ENCODE data around the gene E2F3. TPM values are rescaled to one million over a fixed set of nuclear protein-coding genes. Genes with fewer than 3 reads are reported as not detected.
"Not testable (repeated sequence)": the region's sequence is repeated elsewhere in the genome, so short reads cannot be mapped to it uniquely, and the experiment has no call there.

E2F3 gene
- total and polyA plus RNA-seq, 4 donors = 5.4 to 36.4 (median 17.0) TPM

DNA sequence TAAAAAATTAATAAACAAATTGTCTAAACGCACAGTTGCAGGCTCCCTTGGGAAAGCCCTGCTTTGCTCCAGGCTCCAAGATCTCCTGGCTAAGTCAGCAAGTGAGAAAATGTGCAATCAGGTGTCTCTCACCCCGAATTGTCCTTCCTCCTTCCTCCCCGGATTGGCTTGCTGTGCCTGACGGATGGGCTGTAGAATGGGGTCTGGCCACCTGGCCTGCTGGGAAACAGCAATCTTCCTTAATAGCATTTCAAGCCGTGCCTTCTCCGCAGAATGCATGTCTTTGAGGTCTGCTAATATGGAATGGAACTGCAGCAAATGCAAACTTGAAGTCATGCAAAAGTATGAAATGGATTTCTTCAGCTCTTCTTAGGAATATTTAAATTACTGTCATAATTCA, 88.9 kb downstream of the E2F3 start:
- Histone ChIP-seq H3K27ac (ENCODE audit: low read depth, low read length) (no peak overlapping the region), H3K4me1 (ENCODE audit: control insufficient read depth, insufficient read depth, low read length) (no peaks in the 10 kb centered on the region), H3K9me3 (ENCODE audit: control insufficient read depth, insufficient read depth, low read length) (no peaks in the 10 kb centered on the region), H3K4me3 (ENCODE audit: low read depth, low read length) (no peak overlapping the region), H3K36me3 (ENCODE audit: control insufficient read depth, insufficient read depth, low read length) (peaks cover 8% of the 10 kb centered on the region), H3K27me3 (ENCODE audit: control insufficient read depth, insufficient read depth, low read length) (no peaks in the 10 kb centered on the region)
- WGBS (ENCODE audit: insufficient coverage) = 100% methylated on average over 1 of the region's 6 CpGs
- DNase-seq (ENCODE audit: low read depth in 4 of 6, low spot score in 6 of 6) = no peak

DNA sequence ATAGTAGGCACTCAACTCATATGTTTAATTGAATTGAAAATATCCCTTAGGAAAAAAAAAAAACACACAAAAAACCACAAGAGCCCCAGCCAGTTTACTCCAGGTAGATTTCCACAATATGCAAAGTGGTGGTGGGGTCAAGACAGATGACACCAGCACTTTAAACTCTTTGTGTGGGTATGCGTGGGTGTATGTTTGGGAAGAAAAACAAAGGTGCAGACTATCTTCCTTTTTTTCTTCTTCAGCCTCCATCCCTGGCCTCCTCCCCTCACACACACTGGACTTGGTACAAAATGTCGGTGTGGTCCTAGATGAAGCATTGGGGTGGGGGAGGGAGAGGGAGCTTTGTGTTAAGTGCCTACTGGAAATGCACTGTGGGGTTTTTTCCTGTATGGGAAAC, 90.4 kb downstream of the E2F3 start:
- H3K27ac ChIP-seq (ENCODE audit: low read depth, low read length) = no peak overlapping the region
- no peak for DNase-seq (ENCODE audit: low read depth in 4 of 6, low spot score in 6 of 6)
- peaks cover 8% of the 10 kb centered on the region for H3K36me3 ChIP-seq (ENCODE audit: control insufficient read depth, insufficient read depth, low read length)
- WGBS (ENCODE audit: insufficient coverage) = no CpG with 5 or more reads among the region's 2 CpGs
- H3K27me3 ChIP-seq (ENCODE audit: control insufficient read depth, insufficient read depth, low read length) = no peaks in the 10 kb centered on the region
- no peaks in the 10 kb centered on the region for H3K9me3 ChIP-seq (ENCODE audit: control insufficient read depth, insufficient read depth, low read length)
- H3K4me1 ChIP-seq (ENCODE audit: control insufficient read depth, insufficient read depth, low read length) = no peaks in the 10 kb centered on the region
- no peak overlapping the region for H3K4me3 ChIP-seq (ENCODE audit: low read depth, low read length)

DNA sequence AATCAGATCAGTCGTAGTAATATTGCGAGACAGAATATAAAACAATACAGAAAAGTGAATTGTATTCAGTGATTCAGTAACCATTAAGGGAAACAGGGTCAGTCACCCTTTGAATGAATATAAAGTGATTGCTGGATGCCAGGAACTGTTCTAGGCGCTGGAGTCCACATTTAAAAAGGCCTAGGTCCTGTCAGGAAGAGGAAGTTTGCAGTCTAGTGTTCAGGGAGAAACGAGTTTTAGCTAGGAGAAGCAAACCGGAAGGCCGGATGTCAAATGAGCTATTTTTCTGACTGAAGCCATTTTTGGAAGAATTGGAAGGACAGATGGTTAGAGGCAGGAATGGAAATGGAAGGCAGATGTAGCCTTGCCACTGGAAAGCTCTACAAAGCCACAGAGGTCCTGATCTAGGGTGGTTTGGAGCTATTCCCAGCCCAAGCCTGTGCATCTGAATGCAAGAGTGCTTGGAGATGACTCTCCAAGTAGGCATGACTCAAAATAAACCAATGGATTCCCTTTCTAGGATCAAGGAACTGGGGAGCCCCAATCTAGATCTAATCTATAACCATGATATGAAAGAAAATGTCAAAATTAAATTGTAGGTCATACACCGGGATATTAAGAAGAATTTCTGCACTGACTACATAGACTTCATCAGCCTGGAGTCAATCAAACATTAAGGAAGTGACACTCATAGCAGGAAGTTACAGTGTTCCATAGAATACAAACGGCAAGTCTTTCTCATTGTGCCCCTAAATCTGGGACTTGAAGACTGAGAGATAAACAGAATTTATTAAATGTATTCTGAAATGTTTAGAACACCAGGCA, 95.7 kb downstream of the E2F3 start:
- Histone ChIP-seq H3K27ac (ENCODE audit: low read depth, low read length) (no peak overlapping the region), H3K4me3 (ENCODE audit: low read depth, low read length) (no peak overlapping the region), H3K4me1 (ENCODE audit: control insufficient read depth, insufficient read depth, low read length) (no peaks in the 10 kb centered on the region), H3K9me3 (ENCODE audit: control insufficient read depth, insufficient read depth, low read length) (no peaks in the 10 kb centered on the region), H3K27me3 (ENCODE audit: control insufficient read depth, insufficient read depth, low read length) (no peaks in the 10 kb centered on the region), H3K36me3 (ENCODE audit: control insufficient read depth, insufficient read depth, low read length) (no peaks in the 10 kb centered on the region)
- WGBS (ENCODE audit: insufficient coverage) = 86% methylated on average over 5 of the region's 8 CpGs
- DNase-seq (ENCODE audit: low read depth in 4 of 6, low spot score in 6 of 6) = no peak

DNA sequence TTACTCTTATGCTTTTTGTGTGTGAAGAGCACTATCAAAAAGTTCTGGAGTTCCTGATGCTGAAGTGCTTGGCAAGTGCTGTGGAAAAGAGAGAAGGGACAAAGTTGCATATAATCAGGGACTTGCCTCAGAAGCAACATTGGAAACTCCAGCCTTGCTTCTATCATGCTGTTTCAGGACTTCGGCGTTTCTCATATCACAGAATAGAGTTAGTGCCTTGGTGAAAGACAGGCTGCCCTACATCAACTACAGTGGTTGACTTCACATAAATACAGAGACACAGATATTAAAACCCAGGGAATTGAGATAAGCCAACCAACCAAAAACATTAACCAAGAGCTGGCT, 96.3 kb downstream of the E2F3 start:
- Histone ChIP-seq H3K4me3 (ENCODE audit: low read depth, low read length) (no peak overlapping the region), H3K36me3 (ENCODE audit: control insufficient read depth, insufficient read depth, low read length) (no peaks in the 10 kb centered on the region), H3K27me3 (ENCODE audit: control insufficient read depth, insufficient read depth, low read length) (no peaks in the 10 kb centered on the region), H3K27ac (ENCODE audit: low read depth, low read length) (no peak overlapping the region), H3K4me1 (ENCODE audit: control insufficient read depth, insufficient read depth, low read length) (no peaks in the 10 kb centered on the region), H3K9me3 (ENCODE audit: control insufficient read depth, insufficient read depth, low read length) (no peaks in the 10 kb centered on the region)
- WGBS (ENCODE audit: insufficient coverage) = no CpG with 5 or more reads among the region's 2 CpGs
- no peak for DNase-seq (ENCODE audit: low read depth in 4 of 6, low spot score in 6 of 6)

DNA sequence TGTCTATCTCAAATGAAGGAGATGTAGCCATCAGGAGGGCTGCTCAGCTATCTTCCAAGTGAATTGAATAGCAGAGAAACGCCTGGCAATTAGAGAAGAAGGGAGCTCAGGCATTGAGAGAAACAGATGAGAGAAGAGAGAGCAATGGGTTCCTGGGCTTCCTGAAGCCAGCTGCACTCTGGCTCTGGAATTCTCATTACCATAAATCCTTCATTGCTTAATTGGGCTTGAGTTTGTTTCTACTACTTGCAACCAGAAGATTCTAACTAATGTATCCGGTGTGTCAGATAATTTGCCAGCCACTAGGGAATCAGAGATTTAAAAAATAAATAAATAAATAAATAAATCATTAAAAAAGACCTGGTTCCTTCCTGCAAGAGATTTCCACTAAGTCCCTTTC, 107.5 kb downstream of the E2F3 start:
- H3K27me3 ChIP-seq (ENCODE audit: control insufficient read depth, insufficient read depth, low read length) = no peaks in the 10 kb centered on the region
- H3K9me3 ChIP-seq (ENCODE audit: control insufficient read depth, insufficient read depth, low read length) = no peaks in the 10 kb centered on the region
- no peak overlapping the region for H3K4me3 ChIP-seq (ENCODE audit: low read depth, low read length)
- peak in 2 of 6 donors; percentile 17 to 32 for DNase-seq (ENCODE audit: low read depth in 4 of 6, low spot score in 6 of 6)
- no peaks in the 10 kb centered on the region for H3K36me3 ChIP-seq (ENCODE audit: control insufficient read depth, insufficient read depth, low read length)
- WGBS (ENCODE audit: insufficient coverage) = no CpG with 5 or more reads among the region's 2 CpGs
- no peaks in the 10 kb centered on the region for H3K4me1 ChIP-seq (ENCODE audit: control insufficient read depth, insufficient read depth, low read length)
- no peak overlapping the region for H3K27ac ChIP-seq (ENCODE audit: low read depth, low read length)

GRCh38 chr6:20511852-20512251, 110.2 kb downstream of the E2F3 start:
- no peaks in the 10 kb centered on the region for H3K27me3 ChIP-seq (ENCODE audit: control insufficient read depth, insufficient read depth, low read length)
- no peak overlapping the region for H3K4me3 ChIP-seq (ENCODE audit: low read depth, low read length)
- H3K36me3 ChIP-seq (ENCODE audit: control insufficient read depth, insufficient read depth, low read length) = no peaks in the 10 kb centered on the region
- no peak overlapping the region for H3K27ac ChIP-seq (ENCODE audit: low read depth, low read length)
- WGBS (ENCODE audit: insufficient coverage) = 62% methylated on average over 2 of the region's 2 CpGs
- peak in 1 of 6 donors; percentile 64 for DNase-seq (ENCODE audit: low read depth in 4 of 6, low spot score in 6 of 6)
- no peaks in the 10 kb centered on the region for H3K9me3 ChIP-seq (ENCODE audit: control insufficient read depth, insufficient read depth, low read length)
- no peaks in the 10 kb centered on the region for H3K4me1 ChIP-seq (ENCODE audit: control insufficient read depth, insufficient read depth, low read length)

- H3K4me1 ChIP-seq (ENCODE audit: control insufficient read depth, insufficient read depth, low read length); H3K9me3 ChIP-seq (ENCODE audit: control insufficient read depth, insufficient read depth, low read length); DNase-seq (ENCODE audit: low read depth in 4 of 6, low spot score in 6 of 6); H3K4me3 ChIP-seq (ENCODE audit: low read depth, low read length); H3K27ac ChIP-seq (ENCODE audit: low read depth, low read length); H3K36me3 ChIP-seq (ENCODE audit: control insufficient read depth, insufficient read depth, low read length); H3K27me3 ChIP-seq (ENCODE audit: control insufficient read depth, insufficient read depth, low read length): not testable (repeated sequence)
- no CpG with 5 or more reads among the region's 3 CpGs for WGBS (ENCODE audit: insufficient coverage)
Observed at GRCh38 chr6:20525208-20525607, 123.5 kb downstream of the E2F3 start.

- WGBS (ENCODE audit: insufficient coverage) = 48% methylated on average over 2 of the region's 5 CpGs
- H3K9me3 ChIP-seq (ENCODE audit: control insufficient read depth, insufficient read depth, low read length); H3K4me3 ChIP-seq (ENCODE audit: low read depth, low read length); H3K36me3 ChIP-seq (ENCODE audit: control insufficient read depth, insufficient read depth, low read length); H3K27ac ChIP-seq (ENCODE audit: low read depth, low read length); H3K27me3 ChIP-seq (ENCODE audit: control insufficient read depth, insufficient read depth, low read length); H3K4me1 ChIP-seq (ENCODE audit: control insufficient read depth, insufficient read depth, low read length): not testable (repeated sequence)
- peak in 2 of 6 donors; percentile 63 to 83 for DNase-seq (ENCODE audit: low read depth in 4 of 6, low spot score in 6 of 6)
Observed at GRCh38 chr6:20529086-20529448, 127.4 kb downstream of the E2F3 start.

DNA sequence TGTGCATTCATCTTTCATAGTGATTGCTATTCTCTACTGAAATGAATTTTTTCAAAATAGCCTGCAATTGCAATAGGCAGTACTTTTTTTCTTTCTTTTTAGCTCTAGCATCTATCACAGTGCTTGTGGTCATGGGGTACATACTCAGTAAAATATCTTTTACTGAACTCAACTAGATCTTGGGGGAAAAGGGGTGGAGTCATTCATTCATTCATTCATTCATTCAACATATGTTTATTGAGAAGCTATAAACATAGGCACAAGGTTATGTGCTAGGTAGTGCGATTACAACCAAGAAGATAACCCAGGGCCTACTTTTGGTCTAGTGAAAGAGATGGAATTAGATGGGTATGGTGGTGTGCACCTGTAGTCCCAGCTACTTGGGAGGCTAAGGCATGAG, 131.2 kb downstream of the E2F3 start:
- peaks cover 2% of the 10 kb centered on the region for H3K36me3 ChIP-seq (ENCODE audit: control insufficient read depth, insufficient read depth, low read length)
- H3K4me1 ChIP-seq (ENCODE audit: control insufficient read depth, insufficient read depth, low read length) = peaks cover 10% of the 10 kb centered on the region
- H3K27ac ChIP-seq (ENCODE audit: low read depth, low read length) = no peak overlapping the region
- no peak for DNase-seq (ENCODE audit: low read depth in 4 of 6, low spot score in 6 of 6)
- WGBS (ENCODE audit: insufficient coverage) = no CpG with 5 or more reads among the region's 1 CpG
- no peaks in the 10 kb centered on the region for H3K27me3 ChIP-seq (ENCODE audit: control insufficient read depth, insufficient read depth, low read length)
- H3K9me3 ChIP-seq (ENCODE audit: control insufficient read depth, insufficient read depth, low read length) = no peaks in the 10 kb centered on the region
- no peak overlapping the region for H3K4me3 ChIP-seq (ENCODE audit: low read depth, low read length)

DNA sequence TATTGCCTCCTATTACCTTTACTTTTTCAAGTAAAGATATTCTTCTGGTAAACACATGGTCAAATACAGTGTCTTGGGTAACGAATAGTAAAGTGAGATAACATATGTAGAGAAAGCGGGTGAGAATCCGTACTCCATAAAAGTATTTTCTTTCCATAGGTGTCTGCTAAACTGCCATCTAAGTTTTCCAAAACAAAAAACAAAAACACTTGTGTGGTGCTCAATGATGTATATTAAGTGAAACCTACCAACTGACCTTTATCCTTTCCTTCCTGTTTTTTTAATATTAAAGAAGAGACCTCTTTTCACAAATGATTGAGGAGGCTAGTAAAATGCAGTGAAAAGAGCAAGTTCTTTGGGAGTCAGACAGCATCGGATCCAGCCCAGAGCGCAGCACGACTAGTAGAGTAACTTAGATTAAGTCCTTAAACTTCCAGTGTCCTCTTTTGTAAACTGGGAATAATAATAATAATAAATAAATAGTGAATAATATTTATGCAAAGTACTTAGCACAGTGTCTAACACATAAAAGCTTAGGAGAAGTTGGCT, 132.1 kb downstream of the E2F3 start:
- Histone ChIP-seq H3K27me3 (ENCODE audit: control insufficient read depth, insufficient read depth, low read length) (no peaks in the 10 kb centered on the region), H3K4me3 (ENCODE audit: low read depth, low read length) (peak overlapping the region; percentile 84), H3K27ac (ENCODE audit: low read depth, low read length) (peak overlapping the region; percentile 89), H3K9me3 (ENCODE audit: control insufficient read depth, insufficient read depth, low read length) (no peaks in the 10 kb centered on the region), H3K4me1 (ENCODE audit: control insufficient read depth, insufficient read depth, low read length) (peaks cover 4% of the 10 kb centered on the region), H3K36me3 (ENCODE audit: control insufficient read depth, insufficient read depth, low read length) (peaks cover 2% of the 10 kb centered on the region)
- no peak for DNase-seq (ENCODE audit: low read depth in 4 of 6, low spot score in 6 of 6)
- no CpG with 5 or more reads among the region's 6 CpGs for WGBS (ENCODE audit: insufficient coverage)
